GM21526 (cell line): ENCODE measurements around the gene UNC13A.
"Not testable (repeated sequence)": the region's sequence is repeated elsewhere in the genome, so short reads cannot be mapped to it uniquely, and the experiment has no call there.

ENCODE experiments used
- ATAC-seq: cut with Tn5 transposase; IDR thresholded peaks from one replicate; pipeline ENCODE4 v1.9.1; 2021; ENCODE audit warnings: moderate library complexity; ENCODE audit not compliant: unreplicated experiment, low FRiP score

Gene UNC13A

GRCh38 chr19:17607936-17608335 is 80.2 kb downstream of the UNC13A start:
- ATAC-seq, result no peak

GRCh38 chr19:17606590-17607185 is 81.5 kb downstream of the UNC13A start:
- no peak for ATAC-seq

- ATAC-seq, result peak; percentile 71
Observed at GRCh38 chr19:17605761-17606589, 82.2 kb downstream of the UNC13A start.

- no peak for ATAC-seq
Observed at GRCh38 chr19:17605117-17605516, 83.0 kb downstream of the UNC13A start.

- no peak for ATAC-seq
Observed at GRCh38 chr19:17604372-17605025, 83.7 kb downstream of the UNC13A start.

GRCh38 chr19:17602872-17603510 is 85.2 kb downstream of the UNC13A start:
- no peak for ATAC-seq

- no peak for ATAC-seq
Observed at GRCh38 chr19:17602217-17602616, 85.9 kb downstream of the UNC13A start.

- ATAC-seq, result no peak
Observed at GRCh38 chr19:17601683-17602082, 86.5 kb downstream of the UNC13A start.

GRCh38 chr19:17599780-17600179 is 88.4 kb downstream of the UNC13A start:
- no peak for ATAC-seq

- ATAC-seq, result no peak
Observed at GRCh38 chr19:17598953-17599352, 89.2 kb downstream of the UNC13A start.

GRCh38 chr19:17598063-17598462 is 90.1 kb downstream of the UNC13A start:
- not testable (repeated sequence) for ATAC-seq

GRCh38 chr19:17594296-17594695 is 93.9 kb downstream of the UNC13A start:
- not testable (repeated sequence) for ATAC-seq

GRCh38 chr19:17590866-17591265 is 97.3 kb downstream of the UNC13A start:
- no peak for ATAC-seq

- not testable (repeated sequence) for ATAC-seq
Observed at GRCh38 chr19:17585395-17585794, 102.8 kb downstream of the UNC13A start.

- ATAC-seq, result no peak
Observed at GRCh38 chr19:17584132-17584531, 104.0 kb downstream of the UNC13A start.

- no peak for ATAC-seq
Observed at GRCh38 chr19:17582613-17583012, 105.5 kb downstream of the UNC13A start.

GRCh38 chr19:17581211-17581874 is 106.8 kb downstream of the UNC13A start:
- ATAC-seq, result no peak

- no peak for ATAC-seq
Observed at GRCh38 chr19:17580470-17581144, 107.5 kb downstream of the UNC13A start.

- no peak for ATAC-seq
Observed at GRCh38 chr19:17579661-17580244, 108.4 kb downstream of the UNC13A start.
